Hepatocyte (in vitro differentiated cells): ENCODE results near the gene SUN2. TPM values are rescaled to one million over a fixed set of nuclear protein-coding genes. Genes with fewer than 3 reads are reported as not detected.

Experiments used
- DNase-seq: peaks from one replicate; pipeline ENCODE4 v3.0.0-alpha.2; 2016; ENCODE audit warnings: low spot score
- H2AFZ ChIP-seq: fragments of 200-600 bp; sonication (generic); 2 replicates; pipeline ENCODE4 v1.6.0; 2016; ENCODE audit warnings: antibody characterized with exemption, mild to moderate bottlenecking
- H3K27ac ChIP-seq: fragments of 200-600 bp; sonication (generic); 2 replicates; pipeline ENCODE4 v1.5.1; 2016; ENCODE audit warnings: mild to moderate bottlenecking
- H3K27me3 ChIP-seq: fragments of 200-600 bp; sonication (generic); 2 replicates; pipeline ENCODE4 v1.6.1; 2016
- H3K36me3 ChIP-seq: fragments of 200-600 bp; sonication (generic); replicated peaks from 2 replicates; pipeline ENCODE4 v1.5.1; 2016; ENCODE audit warnings: low read depth; ENCODE audit not compliant: insufficient read depth
- H3K4me1 ChIP-seq: fragments of 200-600 bp; sonication (generic); 2 replicates; pipeline ENCODE4 v1.5.1; 2016; ENCODE audit warnings: mild to moderate bottlenecking, moderate library complexity; ENCODE audit not compliant: insufficient read depth
- H3K4me2 ChIP-seq: fragments of 200-600 bp; sonication (generic); 2 replicates; pipeline ENCODE4 v1.6.0; 2016
- H3K4me3 ChIP-seq: fragments of 200-600 bp; sonication (generic); 2 replicates; pipeline ENCODE4 v1.5.1; 2016; ENCODE audit warnings: mild to moderate bottlenecking
- H3K79me2 ChIP-seq: fragments of 200-600 bp; sonication (generic); 2 replicates; pipeline ENCODE4 v1.6.0; 2017; ENCODE audit warnings: mild to moderate bottlenecking
- H3K9me2 ChIP-seq: fragments of 200-600 bp; sonication (generic); replicated peaks from 2 replicates; pipeline ENCODE4 v1.6.0; 2017; ENCODE audit warnings: mild to moderate bottlenecking; ENCODE audit not compliant: insufficient read depth
- H3K9me3 ChIP-seq: fragments of 200-600 bp; sonication (generic); 2 replicates; pipeline ENCODE4 v1.5.1; 2016; ENCODE audit warnings: low read depth, mild to moderate bottlenecking
- H4K20me1 ChIP-seq: fragments of 200-600 bp; sonication (generic); 2 replicates; pipeline ENCODE4 v1.6.0; 2016; ENCODE audit warnings: mild to moderate bottlenecking; ENCODE audit not compliant: insufficient read depth, poor library complexity, severe bottlenecking
- CTCF ChIP-seq: fragments of 200-600 bp; sonication (generic); IDR thresholded peaks from 2 replicates; pipeline ENCODE4 v1.5.1; 2016; ENCODE audit warnings: antibody characterized with exemption, mild to moderate bottlenecking; ENCODE audit not compliant: poor library complexity
- EZH2 ChIP-seq: fragments of 200-600 bp; sonication (generic); IDR thresholded peaks from 2 replicates; pipeline ENCODE4 v1.6.1; 2016; ENCODE audit warnings: antibody characterized with exemption, mild to moderate bottlenecking, borderline replicate concordance
- EZH2phosphoT487 ChIP-seq: fragments of 200-600 bp; sonication (generic); IDR thresholded peaks from one replicate; pipeline ENCODE4 v1.6.1; 2018; ENCODE audit warnings: antibody characterized with exemption, mild to moderate bottlenecking, low read depth, moderate library complexity; ENCODE audit not compliant: unreplicated experiment, severe bottlenecking
- WGBS: methylation state at CpG from one replicate; pipeline ENCODE4 v1.1.6; 2016; ENCODE audit warnings: low lambda C conversion rate; ENCODE audit errors: missing lambda C conversion rate; 5-methylcytosine and 5-hydroxymethylcytosine counted together
- polyA plus RNA-seq: library from polyadenylated mRNA; unstranded; fragments of >200 nt; fragmentation: Nextera tagmentation; extraction: Ambion mirVana; gene quantifications from 2 replicates; pipeline ENCODE4 v1.2.1, GENCODE V29; 2016
- total RNA-seq: library from RNA; depleted of rRNA; stranded (reverse); fragments of >200 nt; gene quantifications from 2 replicates; pipeline ENCODE4 v1.2.3, GENCODE V29; 2014

SUN2 gene
- total and polyA plus RNA-seq, 2 experiments from 2014 or later = 56.1 to 70.8 TPM

- no peak overlapping the region for H2AFZ ChIP-seq
- H4K20me1 ChIP-seq = no peaks in the 10 kb centered on the region
- H3K36me3 ChIP-seq = no peaks in the 10 kb centered on the region
Measured at GRCh38 chr22:38745676-38746460, 9.9 kb downstream of the SUN2 start.

GRCh38 chr22:38744981-38745380 lies 10.8 kb downstream of the SUN2 start:
- Histone ChIP-seq H3K27ac (no peak overlapping the region), H3K4me2 (no peak overlapping the region), H3K27me3 (no peaks in the 10 kb centered on the region), H3K4me1 (no peaks in the 10 kb centered on the region), H3K36me3 (no peaks in the 10 kb centered on the region), H3K9me2 (no peaks in the 10 kb centered on the region), H3K9me3 (no peaks in the 10 kb centered on the region), H3K4me3 (no peak overlapping the region), H2AFZ (no peak overlapping the region), H3K79me2 (no peaks in the 10 kb centered on the region), H4K20me1 (no peaks in the 10 kb centered on the region)
- no peak for DNase-seq
- TF ChIP-seq EZH2 = no peak
- TF ChIP-seq CTCF = no peak
- TF ChIP-seq EZH2phosphoT487 = no peak
- WGBS = 89% methylated on average over 6 of the region's 6 CpGs

More at GRCh38 chr22:38745676-38746460, 9.9 kb downstream of the SUN2 start:
- no peaks in the 10 kb centered on the region for H3K4me1 ChIP-seq
- 91% methylated on average over 13 of the region's 14 CpGs for WGBS
- DNase-seq = no peak
- no peak for TF ChIP-seq EZH2phosphoT487
- no peak for TF ChIP-seq CTCF
- no peak for TF ChIP-seq EZH2
- no peak overlapping the region for H3K27ac ChIP-seq
- H3K4me3 ChIP-seq = no peak overlapping the region
- H3K9me2 ChIP-seq = no peaks in the 10 kb centered on the region
- H3K4me2 ChIP-seq = no peak overlapping the region
- no peaks in the 10 kb centered on the region for H3K9me3 ChIP-seq
- H3K79me2 ChIP-seq = no peaks in the 10 kb centered on the region
- H3K27me3 ChIP-seq = no peaks in the 10 kb centered on the region

GRCh38 chr22:38742176-38742942 lies 13.4 kb downstream of the SUN2 start:
- Histone ChIP-seq H3K79me2 (no peaks in the 10 kb centered on the region), H3K4me2 (no peak overlapping the region), H3K9me2 (no peaks in the 10 kb centered on the region), H3K4me3 (no peak overlapping the region), H2AFZ (no peak overlapping the region), H3K27me3 (no peaks in the 10 kb centered on the region), H3K4me1 (no peaks in the 10 kb centered on the region), H3K36me3 (no peaks in the 10 kb centered on the region), H3K9me3 (no peaks in the 10 kb centered on the region), H4K20me1 (no peaks in the 10 kb centered on the region), H3K27ac (no peak overlapping the region)
- no peak for DNase-seq
- WGBS = 95% methylated on average over 25 of the region's 25 CpGs
- TF ChIP-seq EZH2phosphoT487 = no peak
- TF ChIP-seq EZH2 = no peak
- TF ChIP-seq CTCF = no peak
